T-helper 2 cell treated with Interferon-gamma antibody and Interleukin-4, amounts not matched to agents 5 μg/mL and 100 μg/mL, for 36 hours (primary cell): Measurements from ENCODE around the gene UGT1A7.

Experiments
- DNase-seq: peaks from one replicate; pipeline ENCODE4 v3.0.0; 2021; ENCODE audit warnings: low spot score
- H3K27ac Mint-ChIP-seq: one replicate; pipeline ENCODE4 v1.8.0; 2021; ENCODE audit warnings: mild to moderate bottlenecking, mixed read lengths
- H3K27me3 Mint-ChIP-seq: one replicate; pipeline ENCODE4 v1.8.0; 2021; ENCODE audit warnings: low read depth, mixed read lengths
- H3K36me3 Mint-ChIP-seq: one replicate; pipeline ENCODE4 v1.8.0; 2021; ENCODE audit warnings: low read depth, mixed read lengths
- H3K4me1 Mint-ChIP-seq: one replicate; pipeline ENCODE4 v1.8.0; 2021; ENCODE audit warnings: low read depth, mixed read lengths
- H3K4me3 Mint-ChIP-seq: one replicate; pipeline ENCODE4 v1.8.0; 2022; ENCODE audit warnings: mild to moderate bottlenecking, moderate library complexity, mixed read lengths
- H3K9me3 Mint-ChIP-seq: one replicate; pipeline ENCODE4 v1.8.0; 2021; ENCODE audit warnings: mixed read lengths

The UGT1A7 gene

DNA sequence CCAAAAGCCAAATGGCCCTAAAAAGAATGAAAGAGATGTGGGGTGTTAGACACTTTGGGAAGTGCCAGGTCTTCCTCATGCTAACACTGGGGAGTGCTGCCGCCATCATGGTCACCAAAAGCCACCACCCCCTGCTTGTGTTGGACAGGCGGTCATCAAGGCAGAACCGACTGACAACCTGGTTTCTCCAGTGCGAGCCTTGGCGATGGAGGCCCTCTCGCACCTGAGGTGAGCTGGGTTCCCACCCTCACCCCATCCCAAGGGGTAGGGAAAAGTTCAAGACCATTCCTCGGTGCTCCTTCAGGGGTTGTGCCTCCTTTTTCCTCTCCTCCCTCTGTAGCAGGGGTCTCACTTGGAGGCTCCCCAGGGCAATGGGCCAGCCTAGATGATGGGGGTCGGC lies 130.0 kb downstream of the UGT1A7 start:
- no peak overlapping the region for H3K4me3 Mint-ChIP-seq
- no peaks in the 10 kb centered on the region for H3K4me1 Mint-ChIP-seq
- H3K27me3 Mint-ChIP-seq, result peaks cover 10% of the 10 kb centered on the region
- H3K9me3 Mint-ChIP-seq, result no peaks in the 10 kb centered on the region
- no peak for DNase-seq
- H3K36me3 Mint-ChIP-seq, result no peaks in the 10 kb centered on the region
- H3K27ac Mint-ChIP-seq, result no peak overlapping the region

DNA sequence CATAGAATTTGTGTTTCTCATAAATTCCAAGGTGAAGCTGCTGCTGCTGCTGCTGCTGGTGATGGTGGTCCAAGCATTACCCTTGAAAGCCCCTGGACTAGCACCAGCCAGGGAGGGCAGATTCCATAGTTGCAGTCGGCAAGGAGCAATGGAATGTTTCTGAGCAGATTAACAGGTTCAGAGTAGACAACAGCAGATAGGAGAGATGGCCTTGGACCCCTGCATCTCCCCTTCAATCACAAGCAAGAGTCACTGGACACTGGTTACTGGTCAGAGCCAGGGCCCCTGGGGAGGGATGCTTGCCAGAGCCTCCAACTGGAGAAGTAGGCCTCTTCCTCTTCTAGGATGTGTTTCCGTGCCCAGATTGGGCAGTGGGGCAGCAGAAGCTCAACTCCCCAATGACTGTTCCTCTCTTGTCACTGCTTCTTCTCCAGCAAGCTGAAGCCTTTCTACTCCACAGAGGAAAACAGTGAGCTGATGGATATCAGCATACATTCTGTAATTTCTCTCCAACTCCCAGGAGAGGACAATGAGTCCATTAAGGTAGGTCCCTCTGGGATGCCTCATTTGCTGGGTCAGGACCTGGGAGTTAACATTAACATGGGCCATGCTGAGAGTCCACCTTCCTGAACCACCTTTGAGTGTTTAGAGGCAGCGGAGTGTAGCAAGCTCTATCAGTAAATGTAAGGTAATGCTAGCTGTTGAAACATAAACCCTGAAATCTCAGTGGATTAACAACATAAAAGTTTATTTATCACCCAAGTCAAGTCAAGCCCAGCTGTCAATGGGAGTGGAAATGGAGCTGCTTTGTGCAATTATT lies 131.7 kb downstream of the UGT1A7 start:
- H3K36me3 Mint-ChIP-seq, result no peaks in the 10 kb centered on the region
- peaks cover 10% of the 10 kb centered on the region for H3K27me3 Mint-ChIP-seq
- no peak for DNase-seq
- no peak overlapping the region for H3K27ac Mint-ChIP-seq
- H3K4me1 Mint-ChIP-seq, result no peaks in the 10 kb centered on the region
- no peak overlapping the region for H3K4me3 Mint-ChIP-seq
- no peaks in the 10 kb centered on the region for H3K9me3 Mint-ChIP-seq

DNA sequence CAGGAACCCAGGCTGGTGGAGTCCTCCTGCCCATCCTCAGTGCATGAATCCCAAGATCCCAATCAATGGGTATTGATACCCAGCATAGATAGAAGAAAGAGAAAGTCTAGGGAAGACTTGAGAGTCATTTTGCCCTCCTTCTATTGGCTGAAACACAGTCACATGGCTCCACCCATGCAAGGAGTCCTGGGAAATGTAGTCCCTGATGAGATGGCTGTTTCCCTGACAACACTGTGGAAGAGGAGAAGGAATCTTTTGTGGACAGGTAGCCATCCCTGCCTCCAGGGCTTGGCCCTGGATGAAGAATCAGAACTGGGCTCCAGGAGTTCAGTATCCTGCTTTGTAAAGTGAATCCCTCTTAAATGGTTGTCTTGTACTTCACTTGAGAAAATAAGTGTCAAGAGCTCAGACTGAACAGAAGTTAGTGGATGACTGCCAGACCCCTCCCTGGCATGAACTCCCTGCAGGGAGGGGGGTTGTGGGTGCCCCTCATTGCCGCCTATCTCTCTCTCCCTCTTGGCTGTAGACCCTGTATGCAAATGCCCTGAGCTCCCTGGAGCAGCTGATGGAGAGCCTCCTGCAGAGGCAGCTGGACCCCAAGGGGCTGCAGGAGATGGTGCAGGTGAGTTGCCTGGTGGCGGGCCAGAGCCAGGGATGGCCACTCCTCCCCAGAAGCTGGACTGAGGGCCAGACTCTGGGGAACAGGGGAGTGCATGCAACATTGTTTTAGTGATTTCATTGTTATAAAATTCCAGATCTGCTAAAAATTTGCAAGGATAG lies 132.5 kb downstream of the UGT1A7 start:
- H3K36me3 Mint-ChIP-seq, result no peaks in the 10 kb centered on the region
- no peak for DNase-seq

DNA sequence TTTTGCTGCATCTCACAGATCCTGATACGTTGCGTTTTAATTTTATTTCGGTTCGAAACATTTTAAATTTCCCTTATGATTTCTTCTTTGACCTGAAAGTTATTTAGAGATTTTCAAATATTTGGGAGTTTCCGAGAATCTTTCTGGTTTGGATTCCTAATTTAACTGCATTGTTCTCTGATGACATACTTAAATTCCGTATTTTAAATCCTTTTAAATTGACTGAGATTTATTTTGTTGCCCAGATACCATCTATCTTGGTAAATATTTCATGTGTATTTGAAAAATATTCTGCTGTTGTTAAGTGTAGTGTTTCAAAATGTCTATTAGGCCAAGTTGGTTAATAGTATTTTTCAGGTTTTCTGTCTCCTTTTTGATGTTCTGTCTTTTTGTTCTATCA lies 134.2 kb downstream of the UGT1A7 start:
- Mint-ChIP-seq H3K27ac (no peak overlapping the region), H3K4me1 (no peaks in the 10 kb centered on the region), H3K4me3 (no peak overlapping the region), H3K36me3 (no peaks in the 10 kb centered on the region), H3K27me3 (peaks cover 10% of the 10 kb centered on the region), H3K9me3 (no peaks in the 10 kb centered on the region)
- no peak for DNase-seq

More for the DNA sequence above, 132.5 kb downstream of the UGT1A7 start:
- Mint-ChIP-seq H3K27me3 (peaks cover 10% of the 10 kb centered on the region), H3K4me1 (no peaks in the 10 kb centered on the region), H3K9me3 (no peaks in the 10 kb centered on the region), H3K27ac (no peak overlapping the region), H3K4me3 (no peak overlapping the region)

DNA sequence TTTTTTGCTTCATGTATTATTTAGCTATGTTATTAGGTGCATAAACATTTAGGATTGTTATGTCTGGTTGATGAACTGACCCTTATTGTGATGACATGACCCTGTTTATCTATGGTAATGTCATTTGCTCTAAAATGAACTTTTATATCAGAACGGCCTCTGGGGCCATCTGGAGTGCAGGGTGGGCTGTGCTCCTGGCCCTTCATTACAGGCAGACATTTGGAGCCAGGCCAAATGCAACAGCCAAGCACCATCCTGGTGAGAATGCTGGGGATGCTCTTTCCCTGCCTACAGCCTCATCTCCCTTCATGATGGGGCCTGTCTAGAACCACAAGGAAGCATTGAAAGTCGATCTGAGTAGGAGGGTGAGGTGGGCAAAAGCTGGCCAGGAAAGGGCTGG lies 134.6 kb downstream of the UGT1A7 start:
- Mint-ChIP-seq H3K27ac (no peak overlapping the region), H3K9me3 (no peaks in the 10 kb centered on the region), H3K4me1 (no peaks in the 10 kb centered on the region), H3K4me3 (no peak overlapping the region), H3K36me3 (no peaks in the 10 kb centered on the region), H3K27me3 (peaks cover 10% of the 10 kb centered on the region)
- no peak for DNase-seq

DNA sequence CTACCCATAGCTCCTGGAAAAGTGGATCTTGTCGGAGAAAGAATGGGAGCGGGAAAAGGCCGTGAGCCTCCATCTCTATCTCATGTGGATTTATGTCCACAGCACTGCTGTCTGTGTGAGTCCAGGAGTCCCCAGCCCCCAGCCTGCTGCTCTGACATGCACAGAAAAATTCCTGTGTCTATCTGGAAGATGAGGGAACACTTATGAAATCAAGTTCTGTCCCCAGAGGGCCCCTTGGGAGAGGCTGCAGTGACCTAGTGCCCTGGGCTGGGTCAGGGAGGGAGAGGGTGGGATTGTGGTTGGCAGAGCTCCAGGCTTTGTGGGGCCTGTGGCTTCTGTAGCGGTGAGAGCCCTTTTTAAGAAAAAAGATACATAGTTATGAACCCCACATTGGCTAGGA lies 135.1 kb downstream of the UGT1A7 start:
- DNase-seq, result no peak
- Mint-ChIP-seq H3K27ac (no peak overlapping the region), H3K4me3 (no peak overlapping the region), H3K4me1 (no peaks in the 10 kb centered on the region), H3K9me3 (no peaks in the 10 kb centered on the region), H3K36me3 (no peaks in the 10 kb centered on the region), H3K27me3 (peaks cover 10% of the 10 kb centered on the region)

DNA sequence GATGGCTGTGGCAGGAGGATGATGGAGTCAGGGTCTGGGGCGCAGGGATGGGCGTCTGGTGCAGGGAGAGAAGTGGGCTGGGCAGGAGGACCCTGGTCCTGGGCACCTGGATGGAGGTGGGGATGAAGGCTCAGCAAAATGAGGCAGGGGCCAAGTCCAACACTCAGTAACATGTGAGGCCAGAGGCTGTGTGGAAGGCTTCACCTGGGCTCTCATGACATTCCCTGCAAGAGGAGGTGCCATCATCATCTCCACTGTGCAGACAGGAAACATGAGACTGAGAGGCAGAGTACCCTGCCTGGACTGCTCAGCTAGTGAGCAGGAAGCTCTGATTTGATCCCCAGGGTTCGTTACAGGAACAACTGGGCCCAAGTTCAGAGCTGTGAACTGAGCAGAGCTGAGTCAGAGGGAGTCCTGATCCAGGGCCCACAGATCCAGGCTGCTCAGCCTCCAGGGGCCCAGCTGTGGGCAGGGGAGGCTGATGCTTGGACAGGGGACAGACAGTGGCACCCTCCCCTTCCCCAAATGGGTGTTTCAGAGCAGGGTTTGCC lies 135.7 kb downstream of the UGT1A7 start:
- Mint-ChIP-seq H3K4me1 (no peaks in the 10 kb centered on the region), H3K4me3 (no peak overlapping the region), H3K36me3 (no peaks in the 10 kb centered on the region), H3K27me3 (peaks cover 10% of the 10 kb centered on the region), H3K9me3 (no peaks in the 10 kb centered on the region), H3K27ac (no peak overlapping the region)
- no peak for DNase-seq

DNA sequence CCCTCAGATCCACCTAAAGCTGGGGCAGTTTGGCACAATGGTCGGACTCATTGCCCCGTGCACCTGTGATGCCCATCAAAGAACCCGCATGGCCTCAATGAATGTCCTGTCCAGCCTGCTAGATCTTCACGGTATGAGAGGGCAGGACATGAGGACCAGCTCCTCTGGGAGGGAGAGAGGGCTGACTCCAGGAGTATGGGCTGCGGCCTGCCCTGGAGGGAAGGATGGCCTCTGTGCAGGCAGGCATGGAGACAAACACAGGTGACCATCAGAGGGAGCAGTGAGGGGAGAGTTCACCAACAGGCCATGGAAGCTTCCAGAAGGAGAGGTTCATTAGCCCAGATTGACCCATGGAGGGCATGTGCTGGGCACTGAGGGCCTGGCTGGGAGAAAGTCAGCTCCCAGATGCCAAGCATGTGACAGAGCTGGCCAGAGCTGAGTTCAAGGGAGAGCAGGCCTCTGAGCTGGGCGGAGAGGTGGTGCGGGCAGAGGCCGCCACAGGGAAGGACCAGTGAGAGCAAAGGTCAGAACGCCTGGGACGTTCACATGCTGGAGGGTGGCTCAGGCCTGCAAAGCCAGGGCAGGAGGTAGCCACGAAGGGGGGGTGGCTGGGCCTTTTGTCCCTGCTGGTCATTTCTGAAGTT lies 136.4 kb downstream of the UGT1A7 start:
- no peaks in the 10 kb centered on the region for H3K36me3 Mint-ChIP-seq
- no peak overlapping the region for H3K4me3 Mint-ChIP-seq
- no peak for DNase-seq
- H3K27me3 Mint-ChIP-seq, result peaks cover 10% of the 10 kb centered on the region
- no peak overlapping the region for H3K27ac Mint-ChIP-seq
- no peaks in the 10 kb centered on the region for H3K4me1 Mint-ChIP-seq
- H3K9me3 Mint-ChIP-seq, result no peaks in the 10 kb centered on the region

DNA sequence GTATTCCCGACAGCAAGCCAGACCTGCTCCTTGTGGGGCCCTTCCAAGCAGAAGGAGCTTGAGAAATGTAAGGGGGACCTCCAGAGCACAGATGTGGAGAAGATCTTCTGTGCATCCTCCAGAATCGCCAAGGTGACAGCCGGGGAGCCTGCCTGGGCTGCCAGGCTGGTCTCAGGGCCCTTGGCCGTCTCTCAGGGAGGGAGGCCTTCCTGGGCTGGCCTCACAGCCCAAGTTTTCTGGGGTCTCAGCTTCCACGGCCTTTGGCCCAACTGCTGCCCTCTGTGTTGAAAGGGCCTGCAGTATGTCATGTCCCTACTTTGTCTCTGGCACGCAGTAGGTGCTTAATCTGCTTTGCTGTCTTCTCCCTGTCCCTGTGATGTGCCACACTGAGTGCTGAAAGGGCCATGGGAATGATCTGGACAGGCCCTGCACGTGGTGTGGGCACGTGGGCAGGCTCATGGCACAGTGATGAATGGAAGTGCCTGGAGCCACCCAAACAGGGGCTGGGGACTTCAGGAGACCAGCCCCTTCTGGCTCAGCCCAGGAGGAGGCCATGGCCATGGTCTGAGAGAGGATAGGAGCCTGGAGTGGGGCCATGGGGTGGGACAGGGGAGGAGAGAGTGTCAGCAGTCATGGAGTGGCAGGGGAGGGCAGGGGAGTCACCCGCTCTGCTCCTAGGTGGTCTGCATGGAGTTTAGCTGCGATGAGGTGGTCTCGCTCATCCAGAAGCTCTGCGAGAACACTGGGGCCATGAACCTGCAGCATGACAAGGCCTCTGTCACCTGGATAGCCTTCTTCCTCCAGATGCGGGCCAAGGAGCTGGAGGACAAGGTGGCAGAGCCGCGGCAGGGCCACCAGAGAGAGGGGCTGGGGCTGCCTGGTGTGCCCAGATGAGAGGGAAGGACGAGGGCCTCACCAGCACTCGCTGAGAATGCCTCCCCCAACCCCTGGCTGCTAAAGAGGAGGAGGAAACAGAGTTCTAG lies 137.2 kb downstream of the UGT1A7 start:
- Mint-ChIP-seq H3K36me3 (no peaks in the 10 kb centered on the region), H3K27ac (no peak overlapping the region), H3K27me3 (peaks cover 10% of the 10 kb centered on the region), H3K9me3 (no peaks in the 10 kb centered on the region), H3K4me1 (no peaks in the 10 kb centered on the region), H3K4me3 (no peak overlapping the region)
- no peak for DNase-seq

DNA sequence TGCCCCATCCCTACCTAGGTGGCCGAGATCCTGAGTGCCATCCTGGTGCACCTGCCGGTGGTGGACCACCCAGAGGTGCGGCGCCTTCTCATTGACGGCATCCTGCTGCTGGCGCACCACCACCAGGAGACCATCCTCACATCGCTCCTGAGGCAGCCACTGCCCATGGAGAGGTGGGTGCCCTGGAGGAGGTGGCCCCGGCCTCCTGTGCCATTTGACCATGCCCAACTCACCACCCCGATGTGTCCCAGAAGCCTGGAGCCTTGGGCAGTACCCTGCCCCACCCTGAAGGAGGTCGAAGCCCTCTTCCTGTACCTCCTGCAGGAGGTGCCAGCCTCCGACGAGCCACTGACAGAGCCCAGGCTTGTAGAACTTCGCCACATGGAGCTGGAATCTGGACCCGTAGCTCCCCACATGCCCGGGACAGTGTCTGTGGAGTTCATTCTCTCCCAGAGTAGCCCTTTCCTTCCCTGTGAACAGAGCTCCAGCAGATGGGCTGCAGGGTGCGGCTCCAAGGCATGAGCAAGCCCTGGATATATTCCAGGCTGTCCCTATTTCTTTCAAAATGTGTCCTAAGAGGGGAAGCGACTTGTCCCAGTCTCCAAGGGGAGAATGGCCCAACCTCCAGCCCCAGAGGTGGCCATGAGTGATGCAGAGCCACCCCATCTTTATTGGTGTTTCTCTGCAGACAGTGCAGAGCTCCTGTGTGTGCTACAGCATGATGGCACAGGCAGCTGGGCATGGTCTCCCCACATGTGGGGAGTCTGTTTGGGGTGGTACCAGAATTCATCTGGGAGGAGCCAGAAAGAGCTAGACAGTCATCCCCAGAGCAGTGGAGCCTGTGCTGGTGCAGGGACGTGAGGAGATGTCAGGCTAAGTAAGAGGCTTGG lies 138.4 kb downstream of the UGT1A7 start:
- Mint-ChIP-seq H3K27me3 (peaks cover 7% of the 10 kb centered on the region), H3K36me3 (no peaks in the 10 kb centered on the region), H3K9me3 (no peaks in the 10 kb centered on the region), H3K4me1 (no peaks in the 10 kb centered on the region), H3K4me3 (no peak overlapping the region), H3K27ac (no peak overlapping the region)
- DNase-seq, result no peak

DNA sequence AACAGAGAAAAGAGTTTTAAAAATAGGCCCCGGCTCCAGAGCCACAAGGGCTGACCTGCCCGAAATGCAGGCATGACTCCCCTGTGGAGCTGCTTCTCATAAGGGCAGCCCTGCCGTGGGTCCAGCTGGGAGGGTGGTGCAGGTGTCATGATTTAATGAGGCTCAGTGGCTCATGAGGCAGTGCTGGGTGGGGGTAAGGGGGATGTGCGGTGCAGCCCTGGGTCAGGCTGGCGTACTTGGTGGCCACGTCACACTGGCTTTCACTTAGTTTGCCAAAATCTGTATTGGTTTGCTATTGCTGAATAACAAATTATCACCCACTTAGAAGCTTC lies 139.0 kb downstream of the UGT1A7 start:
- no peaks in the 10 kb centered on the region for H3K36me3 Mint-ChIP-seq
- H3K9me3 Mint-ChIP-seq, result no peaks in the 10 kb centered on the region
- H3K4me3 Mint-ChIP-seq, result no peak overlapping the region
- no peaks in the 10 kb centered on the region for H3K4me1 Mint-ChIP-seq
- no peak for DNase-seq
- no peak overlapping the region for H3K27ac Mint-ChIP-seq
- H3K27me3 Mint-ChIP-seq, result peaks cover 9% of the 10 kb centered on the region

DNA sequence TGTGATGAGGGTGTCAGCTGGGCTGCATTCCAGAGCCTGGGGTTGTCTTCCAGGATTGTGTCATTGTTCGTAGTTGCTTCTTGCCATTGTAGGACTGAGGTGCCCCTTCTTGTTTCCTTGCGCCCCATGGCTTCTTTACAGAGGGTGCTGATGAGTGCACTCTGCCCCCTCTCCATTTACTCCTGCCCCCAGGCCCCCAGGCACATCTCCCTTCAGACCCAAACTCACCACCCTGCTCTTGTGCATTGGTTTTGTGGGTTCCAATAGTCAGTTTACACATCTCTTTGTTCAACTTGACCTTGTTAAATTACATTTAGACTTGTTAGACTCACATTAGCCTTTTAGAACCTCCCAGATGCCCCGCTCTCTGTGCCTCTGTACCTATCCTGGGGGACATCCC lies 139.5 kb downstream of the UGT1A7 start:
- H3K4me3 Mint-ChIP-seq, result no peak overlapping the region
- no peaks in the 10 kb centered on the region for H3K36me3 Mint-ChIP-seq
- H3K4me1 Mint-ChIP-seq, result no peaks in the 10 kb centered on the region
- peaks cover 7% of the 10 kb centered on the region for H3K27me3 Mint-ChIP-seq
- no peaks in the 10 kb centered on the region for H3K9me3 Mint-ChIP-seq
- H3K27ac Mint-ChIP-seq, result no peak overlapping the region
- no peak for DNase-seq
